Gastroesophageal sphincter (tissue), 4 donors: ENCODE measurements around the gene MED9. TPM values are rescaled to one million over a fixed set of nuclear protein-coding genes. Genes with fewer than 3 reads are reported as not detected.

Experiments used
- ATAC-seq: fragments of 150-250 bp; one replicate; pipeline ENCODE4 v1.9.1; 2016; ENCODE audit warnings: mild to moderate bottlenecking, moderate library complexity
- H3K27ac ChIP-seq, 4 donors: fragments of 200-600 bp; sonication (generic) in 3 of 4; 1 replicate in 3 of 4; 2 replicates in 1 of 4; pipeline ENCODE4 v1.5.1; 2016 to 2019
- H3K27me3 ChIP-seq: fragments of 200-600 bp; sonication (generic); one replicate; pipeline ENCODE4 v1.5.1; 2019
- H3K36me3 ChIP-seq, 2 donors: fragments of 200-600 bp; sonication (generic); one replicate each; pipeline ENCODE4 v1.5.1; 2019; ENCODE audit warnings: control low read depth in 1 of 2
- H3K4me1 ChIP-seq, 3 donors: fragments of 200-600 bp; sonication (generic); 1 replicate in 2 of 3; 2 replicates in 1 of 3; pipeline ENCODE4 v1.5.1; 2016 to 2019; ENCODE audit warnings: control low read depth in 2 of 3
- H3K4me3 ChIP-seq, 2 donors: fragments of 200-600 bp; sonication (generic); one replicate each; pipeline ENCODE4 v1.5.1; 2019; ENCODE audit warnings: mild to moderate bottlenecking in 1 of 2, moderate library complexity in 1 of 2
- H3K9me3 ChIP-seq, 3 donors: fragments of 200-600 bp; sonication (generic); one replicate each; pipeline ENCODE4 v1.5.1; 2017 to 2019; ENCODE audit warnings: control low read depth in 2 of 3
- CTCF ChIP-seq, 4 experiments: fragments of 200-600 bp in 2 of 4; fragments of 450-650 bp in 2 of 4; sonication (generic) in 1 of 4; IDR thresholded peaks; one replicate each; pipeline ENCODE4 v1.5.1; 2017 to 2019; ENCODE audit warnings: antibody characterized with exemption in 4 of 4, mild to moderate bottlenecking in 2 of 4, moderate library complexity in 2 of 4
- EP300 ChIP-seq: sonication (generic); formaldehyde crosslinking; IDR thresholded peaks from one replicate; pipeline ENCODE4 v1.6.1; 2017; ENCODE audit warnings: antibody characterized with exemption, mild to moderate bottlenecking
- POLR2A ChIP-seq, 2 donors: fragments of 450-650 bp; IDR thresholded peaks; one replicate each; pipeline ENCODE4 v1.6.1; 2017; ENCODE audit warnings: antibody characterized with exemption in 2 of 2, mild to moderate bottlenecking in 2 of 2, moderate library complexity in 1 of 2
- POLR2AphosphoS5 ChIP-seq: sonication (generic); formaldehyde crosslinking; IDR thresholded peaks from one replicate; pipeline ENCODE4 v1.6.1; 2017; ENCODE audit warnings: antibody characterized with exemption
- WGBS, 2 donors: methylation state at CpG; one replicate each; pipeline ENCODE4 v1.1.5; 2018; ENCODE audit warnings: low coverage in 1 of 2; 5-methylcytosine and 5-hydroxymethylcytosine counted together
- total RNA-seq, 4 donors: library from RNA; depleted of rRNA; stranded (reverse); fragments of >200 nt; gene quantifications; one replicate each; pipeline ENCODE4 v1.1.0, GENCODE V29; 2016

MED9 gene
- total RNA-seq, 4 donors from 2014 or later = 9.1 to 19.5 (median 16.6) TPM

GRCh38 chr17:17487998-17488397, 11.2 kb downstream of the MED9 start:
- no peak for ATAC-seq
- TF ChIP-seq POLR2A (IDR thresholded peaks at IDR 0.05) (no peak), POLR2AphosphoS5 (no peak)
- Histone ChIP-seq H3K4me3 (no peak overlapping the region), H3K27ac (no peak overlapping the region), H3K36me3 (peaks cover 0 to 86% of the 10 kb centered on the region in 2 donors), H3K27me3 (no peaks in the 10 kb centered on the region), H3K9me3 (no peaks in the 10 kb centered on the region), H3K4me1 (peaks cover 0 to 5% (median 0%) of the 10 kb centered on the region in 3 donors)
- 92 to 100% methylated on average over 1 of the region's 2 CpGs for WGBS, 2 donors

GRCh38 chr17:17491031-17491471, 14.3 kb downstream of the MED9 start:
- no peak overlapping the region for H3K27ac ChIP-seq
- no peak for ATAC-seq
- H3K36me3 ChIP-seq = peaks cover 0 to 65% of the 10 kb centered on the region in 2 donors
- H3K27me3 ChIP-seq = no peaks in the 10 kb centered on the region
- H3K4me1 ChIP-seq = peaks cover 0 to 18% (median 11%) of the 10 kb centered on the region in 3 donors
- TF ChIP-seq CTCF (IDR thresholded peaks at IDR 0.05) = no peak
- no peak for TF ChIP-seq EP300
- TF ChIP-seq POLR2A (IDR thresholded peaks at IDR 0.05) = no peak
- no peak for TF ChIP-seq POLR2AphosphoS5
- no peaks in the 10 kb centered on the region for H3K9me3 ChIP-seq
- WGBS, 2 donors = 83% methylated on average over 2 of the region's 10 CpGs; no CpG with 5 or more reads in 1 of the 2 donors
- H3K4me3 ChIP-seq = no peak overlapping the region

GRCh38 chr17:17491546-17491988, 14.8 kb downstream of the MED9 start:
- Histone ChIP-seq H3K4me1 (peaks cover 0 to 19% (median 11%) of the 10 kb centered on the region in 3 donors), H3K36me3 (peaks cover 0 to 60% of the 10 kb centered on the region in 2 donors), H3K27ac (no peak overlapping the region), H3K27me3 (no peaks in the 10 kb centered on the region), H3K4me3 (no peak overlapping the region), H3K9me3 (no peaks in the 10 kb centered on the region)
- no peak for ATAC-seq
- TF ChIP-seq EP300 (no peak), POLR2AphosphoS5 (no peak), CTCF (IDR thresholded peaks at IDR 0.05) (no peak), POLR2A (IDR thresholded peaks at IDR 0.05) (no peak)
- WGBS, 2 donors = 71 to 93% methylated on average over 1 to 8 of the region's 17 CpGs

- WGBS, 2 donors = 74% methylated on average over 8 of the region's 11 CpGs; no CpG with 5 or more reads in 1 of the 2 donors
Measured at GRCh38 chr17:17492085-17492484, 15.3 kb downstream of the MED9 start.

GRCh38 chr17:17492571-17492970, 15.8 kb downstream of the MED9 start:
- Histone ChIP-seq H3K27ac (no peak overlapping the region), H3K4me1 (peaks cover 0 to 26% (median 15%) of the 10 kb centered on the region in 3 donors), H3K9me3 (no peaks in the 10 kb centered on the region), H3K36me3 (peaks cover 0 to 50% of the 10 kb centered on the region in 2 donors), H3K4me3 (no peak overlapping the region), H3K27me3 (no peaks in the 10 kb centered on the region)
- no peak for ATAC-seq
- TF ChIP-seq POLR2A (IDR thresholded peaks at IDR 0.05) (no peak), POLR2AphosphoS5 (no peak), EP300 (no peak), CTCF (IDR thresholded peaks at IDR 0.05) (no peak)
- WGBS, 2 donors = 90 to 100% methylated on average over 2 to 3 of the region's 9 CpGs

More at GRCh38 chr17:17492085-17492484, 15.3 kb downstream of the MED9 start:
- H3K4me3 ChIP-seq = no peak overlapping the region
- no peak for ATAC-seq
- H3K9me3 ChIP-seq = no peaks in the 10 kb centered on the region
- peaks cover 0 to 55% of the 10 kb centered on the region in 2 donors for H3K36me3 ChIP-seq
- no peaks in the 10 kb centered on the region for H3K27me3 ChIP-seq
- no peak overlapping the region for H3K27ac ChIP-seq
- peaks cover 0 to 23% (median 13%) of the 10 kb centered on the region in 3 donors for H3K4me1 ChIP-seq
- TF ChIP-seq POLR2A (IDR thresholded peaks at IDR 0.05) (no peak), POLR2AphosphoS5 (no peak), CTCF (IDR thresholded peaks at IDR 0.05) (no peak), EP300 (no peak)
